GM13977 (cell line): ENCODE data around the gene CFAP43.
A peak's percentile ranks its signal among the peaks of the same experiment; 100 is the strongest.

Experiments
- DNase-seq: peaks from one replicate; pipeline ENCODE4 v3.0.0; 2012; ENCODE audit warnings: low spot score
- in situ Hi-C: fragments of 300-500 bp; cut with MboI; formaldehyde crosslinking; loops from one replicate; pipeline ENCODE4 v1.12.0; 2022; ENCODE audit warnings: low sequenced_read_pairs, low pct_unique_long_range_greater_than_20kb, mixed read lengths, inconsistent platforms; ENCODE audit not compliant: unreplicated experiment
- TF ChIP-seq, protein P1 (sequence below): IDR thresholded peaks from 2 replicates; pipeline ENCODE4 v1.5.1; 2012; ENCODE audit warnings: mild to moderate bottlenecking, control low read depth; ENCODE audit not compliant: insufficient read depth; ENCODE audit errors: extremely low read depth, missing control alignments

The CFAP43 gene

DNA sequence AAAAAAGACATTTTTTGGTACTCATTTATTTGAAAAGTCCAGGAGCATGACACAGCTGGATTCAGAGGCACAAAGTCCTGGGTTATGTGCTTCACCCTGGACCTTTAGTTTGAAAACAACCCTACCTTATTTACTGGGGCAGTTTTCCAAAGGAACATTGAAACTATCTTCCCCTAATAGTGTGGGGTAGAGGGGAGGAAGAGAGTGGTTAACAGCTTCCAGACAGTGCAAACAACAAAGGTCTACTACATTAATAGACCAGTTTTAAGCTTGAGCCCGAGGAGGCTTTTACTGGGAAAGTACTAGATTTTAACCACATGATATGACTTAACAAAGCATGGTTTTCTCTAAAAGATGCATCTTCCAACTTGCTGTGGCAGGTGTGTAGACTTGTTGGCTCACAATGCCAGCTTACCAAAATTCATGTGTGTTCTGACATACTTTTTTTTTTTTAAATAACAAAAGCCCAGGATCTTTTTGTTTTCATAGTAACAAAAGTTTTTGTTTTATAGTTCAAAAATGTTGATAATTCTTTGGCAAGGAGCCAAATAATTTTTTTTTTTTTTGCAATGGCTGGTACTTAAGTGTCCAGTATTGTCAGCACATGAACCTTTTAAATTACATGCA is 24.3 kb upstream of the CFAP43 start:
- in situ Hi-C loops: no loop called here
- no peak for DNase-seq

DNA sequence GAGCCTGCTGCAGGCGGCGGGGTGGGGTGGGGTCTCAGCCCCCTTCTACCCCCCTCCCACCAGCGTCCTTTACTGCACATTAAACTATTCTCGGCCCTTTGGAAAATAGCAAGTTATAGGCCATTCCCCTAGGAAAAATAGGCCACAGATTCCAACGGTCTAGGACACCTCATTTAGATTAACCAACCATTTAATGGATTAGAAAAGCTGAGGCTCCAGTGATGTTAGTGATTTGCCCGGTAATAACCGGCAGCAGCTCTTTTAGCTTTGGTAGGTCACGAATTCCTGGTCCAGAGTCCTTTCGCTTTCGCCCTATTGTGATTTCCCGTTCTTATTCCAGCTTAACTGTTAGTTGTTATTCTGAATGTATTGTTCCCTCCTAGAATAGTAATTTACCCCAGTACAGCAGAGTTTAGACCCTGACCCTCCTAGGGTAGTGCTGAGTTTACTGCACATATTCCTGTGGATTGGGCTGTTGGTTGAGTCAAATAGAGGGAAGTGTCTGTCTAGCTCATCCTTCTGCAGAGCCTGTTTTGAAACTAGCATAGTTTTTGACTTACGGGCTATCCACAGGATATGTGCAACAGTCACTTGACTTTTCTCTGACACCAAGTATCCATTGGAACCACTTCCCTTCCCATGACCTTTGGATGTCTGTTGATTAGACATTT is 23.3 kb upstream of the CFAP43 start:
- DNase-seq: peak; percentile 46
- in situ Hi-C loops: no loop called here
- TF ChIP-seq, protein P1, sequence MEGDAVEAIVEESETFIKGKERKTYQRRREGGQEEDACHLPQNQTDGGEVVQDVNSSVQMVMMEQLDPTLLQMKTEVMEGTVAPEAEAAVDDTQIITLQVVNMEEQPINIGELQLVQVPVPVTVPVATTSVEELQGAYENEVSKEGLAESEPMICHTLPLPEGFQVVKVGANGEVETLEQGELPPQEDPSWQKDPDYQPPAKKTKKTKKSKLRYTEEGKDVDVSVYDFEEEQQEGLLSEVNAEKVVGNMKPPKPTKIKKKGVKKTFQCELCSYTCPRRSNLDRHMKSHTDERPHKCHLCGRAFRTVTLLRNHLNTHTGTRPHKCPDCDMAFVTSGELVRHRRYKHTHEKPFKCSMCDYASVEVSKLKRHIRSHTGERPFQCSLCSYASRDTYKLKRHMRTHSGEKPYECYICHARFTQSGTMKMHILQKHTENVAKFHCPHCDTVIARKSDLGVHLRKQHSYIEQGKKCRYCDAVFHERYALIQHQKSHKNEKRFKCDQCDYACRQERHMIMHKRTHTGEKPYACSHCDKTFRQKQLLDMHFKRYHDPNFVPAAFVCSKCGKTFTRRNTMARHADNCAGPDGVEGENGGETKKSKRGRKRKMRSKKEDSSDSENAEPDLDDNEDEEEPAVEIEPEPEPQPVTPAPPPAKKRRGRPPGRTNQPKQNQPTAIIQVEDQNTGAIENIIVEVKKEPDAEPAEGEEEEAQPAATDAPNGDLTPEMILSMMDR: no peak

More for the DNA sequence above, 24.3 kb upstream of the CFAP43 start:
- TF ChIP-seq, protein P1: no peak

DNA sequence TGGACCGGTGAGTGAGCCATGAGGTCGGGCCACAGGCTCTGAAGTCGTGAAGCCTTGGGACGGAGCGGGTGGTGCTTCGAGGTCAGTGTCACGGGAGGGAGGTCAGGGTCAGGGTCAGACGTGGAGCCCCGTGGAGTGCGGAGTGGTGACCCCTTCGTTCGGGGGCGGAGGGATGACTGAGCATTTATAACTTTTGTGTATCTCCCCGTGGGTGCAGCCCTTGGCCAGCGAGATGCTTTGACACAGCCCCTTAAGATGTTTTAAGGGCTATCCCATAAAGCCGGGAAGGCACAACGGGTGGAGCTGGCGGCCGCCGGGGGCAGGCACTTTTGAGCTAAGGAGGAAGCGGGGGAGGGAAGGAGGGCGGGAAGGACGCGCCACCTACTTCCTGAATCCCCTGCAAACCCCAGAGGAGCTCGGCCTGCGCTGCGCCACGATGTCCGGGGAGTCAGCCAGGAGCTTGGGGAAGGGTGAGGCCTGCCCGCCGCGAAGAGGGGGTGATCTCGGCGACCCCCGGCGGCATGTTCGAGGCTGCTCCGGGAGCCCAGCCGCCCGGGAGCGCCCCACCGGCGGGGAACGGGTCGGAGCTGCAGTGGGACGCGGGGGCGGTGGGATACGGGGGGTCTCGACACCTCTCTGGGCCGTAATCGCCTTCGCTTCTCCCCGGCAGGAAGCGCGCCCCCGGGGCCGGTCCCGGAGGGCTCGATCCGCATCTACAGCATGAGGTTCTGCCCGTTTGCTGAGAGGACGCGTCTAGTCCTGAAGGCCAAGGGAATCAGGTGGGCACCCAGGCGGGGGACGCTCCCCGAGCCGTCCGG is 22.5 kb upstream of the CFAP43 start, which contains the start of gene GSTO1:
GSTO1 (plus strand) TSS at position 400 of the 818 bp plus-strand sequence; CDS start at position 437, 37 bp downstream.
- TF ChIP-seq, protein P1: no peak
- in situ Hi-C loops: no loop called here
- peak; percentile 72 for DNase-seq

DNA sequence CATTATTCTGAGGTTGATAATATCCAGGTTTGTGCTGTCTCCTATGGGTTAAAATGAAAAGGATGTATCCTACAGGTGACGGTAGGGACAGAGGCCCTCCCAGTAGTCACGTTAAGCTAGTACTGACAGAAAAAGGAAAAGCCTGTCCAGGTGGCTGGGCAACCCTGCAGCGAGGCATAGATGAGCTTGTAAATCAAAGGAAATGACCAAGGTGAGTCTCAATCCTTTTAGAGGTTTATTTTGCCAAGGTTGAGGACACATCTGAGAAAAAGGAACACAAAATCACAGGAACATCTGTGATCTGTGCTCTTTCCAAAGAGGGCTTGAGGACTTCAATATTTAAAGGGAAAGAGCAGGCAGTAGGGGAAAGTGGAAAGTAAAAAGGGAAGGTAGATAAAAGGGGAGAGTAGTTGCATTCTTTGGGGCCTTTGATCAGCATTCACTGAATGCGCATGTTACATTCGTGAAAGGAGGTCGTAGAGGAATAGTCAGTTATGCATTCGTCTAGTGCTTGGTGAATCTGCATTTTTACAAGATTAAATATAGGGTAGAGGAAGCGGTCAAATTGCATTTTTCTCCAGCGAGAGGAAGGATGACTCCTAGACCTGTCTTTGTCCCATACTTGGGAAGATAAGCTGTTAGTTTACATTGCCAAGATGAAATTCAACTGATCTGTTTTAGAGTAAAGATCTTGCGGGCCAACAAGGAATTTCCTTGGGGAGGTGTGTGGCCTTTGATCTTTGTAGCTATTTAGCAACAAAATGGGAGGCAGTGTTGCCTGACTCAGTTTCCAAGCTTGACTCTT is 21.6 kb upstream of the CFAP43 start:
- TF ChIP-seq, protein P1: no peak
- in situ Hi-C loops: no loop called here
- no peak for DNase-seq

DNA sequence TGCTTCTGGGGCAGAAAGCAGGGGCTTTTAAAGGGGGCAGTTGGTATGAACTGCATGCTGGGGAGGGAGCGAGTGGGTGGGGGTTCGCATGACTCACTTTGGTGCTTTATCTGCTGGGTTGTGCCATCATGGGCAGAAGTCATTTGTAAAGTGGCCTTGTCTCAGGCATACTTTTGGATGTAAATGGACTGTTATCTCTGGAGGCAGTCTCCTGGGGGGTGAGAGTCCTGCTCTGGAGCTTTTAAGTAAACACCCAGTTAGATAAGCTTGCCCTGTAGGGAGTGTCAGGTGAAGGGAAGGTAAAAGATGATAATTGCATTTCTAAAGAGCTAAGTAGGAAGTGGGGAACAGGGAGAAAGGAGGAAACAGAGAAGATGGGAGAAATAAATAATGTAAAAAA is 20.9 kb upstream of the CFAP43 start:
- TF ChIP-seq, protein P1: no peak
- DNase-seq: no peak
- in situ Hi-C loops: no loop called here

DNA sequence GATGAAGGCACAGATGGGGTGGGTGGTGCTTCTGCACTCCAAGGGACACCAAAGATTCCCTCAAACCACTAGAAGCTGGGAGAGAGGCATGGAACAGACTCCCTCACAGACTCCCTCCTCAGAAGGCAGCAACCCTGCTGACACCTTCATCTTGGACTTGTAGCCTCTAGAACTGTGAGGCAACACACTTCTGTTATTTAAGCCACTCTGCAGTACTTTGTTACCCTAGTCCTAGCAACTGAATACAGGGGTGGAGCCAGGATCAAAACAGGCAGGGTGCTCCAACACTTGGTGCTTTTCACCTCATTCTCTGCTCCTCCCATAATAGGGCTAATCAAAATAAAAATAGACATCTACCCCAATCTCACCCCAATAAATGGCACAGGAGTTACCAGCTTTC is 20.2 kb upstream of the CFAP43 start:
- TF ChIP-seq, protein P1: no peak
- no peak for DNase-seq
- in situ Hi-C loops: no loop called here
